ENCODE data around the gene TPSD1.
"Not testable (repeated sequence)": the region's sequence is repeated elsewhere in the genome, so short reads cannot be mapped to it uniquely, and the experiment has no call there.

Gene TPSD1

GRCh38 chr16:1293921-1294656 lies 38.2 kb downstream of the TPSD1 start:
- H3K4me3 ChIP-seq (ENCODE audit: control insufficient read depth, low read depth, low read length) = no peak overlapping the region
- no peak for DNase-seq (ENCODE audit: low read depth)
- TF ChIP-seq CTCF (IDR thresholded peaks at IDR 0.05; ENCODE audit: control insufficient read depth, insufficient read depth, low read depth, low read length, missing control alignments) = no peak

- no peak for TF ChIP-seq CTCF (IDR thresholded peaks at IDR 0.05; ENCODE audit: control insufficient read depth, insufficient read depth, low read depth, low read length, missing control alignments)
- DNase-seq (ENCODE audit: low read depth) = no peak
- H3K4me3 ChIP-seq (ENCODE audit: control insufficient read depth, low read depth, low read length) = no peak overlapping the region
Observed at GRCh38 chr16:1295465-1295864, 39.6 kb downstream of the TPSD1 start.

GRCh38 chr16:1296688-1297017 lies 40.8 kb downstream of the TPSD1 start:
- H3K4me3 ChIP-seq (ENCODE audit: control insufficient read depth, low read depth, low read length); DNase-seq (ENCODE audit: low read depth): not testable (repeated sequence)

GRCh38 chr16:1297018-1297696 lies 41.3 kb downstream of the TPSD1 start:
- TF ChIP-seq CTCF (IDR thresholded peaks at IDR 0.05; ENCODE audit: control insufficient read depth, insufficient read depth, low read depth, low read length, missing control alignments) = no peak
- no peak for DNase-seq (ENCODE audit: low read depth)
- no peak overlapping the region for H3K4me3 ChIP-seq (ENCODE audit: control insufficient read depth, low read depth, low read length)

GRCh38 chr16:1298406-1298805 lies 42.5 kb downstream of the TPSD1 start:
- no peak for TF ChIP-seq CTCF (IDR thresholded peaks at IDR 0.05; ENCODE audit: control insufficient read depth, insufficient read depth, low read depth, low read length, missing control alignments)
- H3K4me3 ChIP-seq (ENCODE audit: control insufficient read depth, low read depth, low read length) = no peak overlapping the region
- no peak for DNase-seq (ENCODE audit: low read depth)

GRCh38 chr16:1299012-1299867 lies 43.4 kb downstream of the TPSD1 start:
- no peak overlapping the region for H3K4me3 ChIP-seq (ENCODE audit: control insufficient read depth, low read depth, low read length)
- no peak for DNase-seq (ENCODE audit: low read depth)
- TF ChIP-seq CTCF (IDR thresholded peaks at IDR 0.05; ENCODE audit: control insufficient read depth, insufficient read depth, low read depth, low read length, missing control alignments) = no peak

GRCh38 chr16:1299868-1300203 lies 44.0 kb downstream of the TPSD1 start:
- H3K4me3 ChIP-seq (ENCODE audit: control insufficient read depth, low read depth, low read length) = no peak overlapping the region
- no peak for DNase-seq (ENCODE audit: low read depth)
- no peak for TF ChIP-seq CTCF (IDR thresholded peaks at IDR 0.05; ENCODE audit: control insufficient read depth, insufficient read depth, low read depth, low read length, missing control alignments)
